Gastrocnemius medialis (tissue), 4 donors: ENCODE data around the gene ZNF511. TPM values are rescaled to one million over a fixed set of nuclear protein-coding genes. Genes with fewer than 3 reads are reported as not detected.

Experiments used
- ATAC-seq, 2 donors: fragments of 150-250 bp; one replicate each; pipeline ENCODE4 v1.9.1; 2016
- DNase-seq, 2 donors: peaks; one replicate each; pipeline ENCODE4 v3.0.0-alpha.2; 2019
- H3K27ac ChIP-seq, 4 donors: fragments of 200-600 bp; sonication (generic); 1 replicate in 1 of 4; 2 replicates in 3 of 4; pipeline ENCODE4 v1.5.1; 2016 to 2018; ENCODE audit warnings: mild to moderate bottlenecking in 2 of 4, moderate library complexity in 1 of 4
- H3K27me3 ChIP-seq, 3 donors: fragments of 200-600 bp; sonication (generic) in 2 of 3; 1 replicate in 1 of 3; 2 replicates in 2 of 3; pipeline versions ENCODE4 v1.5.1 to v1.6.0; 2016 to 2019; ENCODE audit warnings: mild to moderate bottlenecking in 1 of 3, moderate library complexity in 1 of 3
- H3K36me3 ChIP-seq, 2 donors: fragments of 200-600 bp; sonication (generic) in 1 of 2; one replicate each; pipeline ENCODE4 v1.5.1; 2017 to 2018
- H3K4me1 ChIP-seq, 2 donors: fragments of 200-600 bp; sonication (generic) in 1 of 2; one replicate each; pipeline ENCODE4 v1.5.1; 2016 to 2017; ENCODE audit warnings: mild to moderate bottlenecking in 2 of 2
- H3K4me3 ChIP-seq, 4 donors: fragments of 200-600 bp; sonication (generic) in 3 of 4; 1 replicate in 1 of 4; 2 replicates in 3 of 4; pipeline ENCODE4 v1.5.1; 2016 to 2019; ENCODE audit warnings: mild to moderate bottlenecking in 2 of 4
- H3K9me3 ChIP-seq, 3 donors: fragments of 200-600 bp; sonication (generic) in 2 of 3; 1 replicate in 1 of 3; 2 replicates in 2 of 3; pipeline ENCODE4 v1.5.1; 2016 to 2019
- CTCF ChIP-seq, 5 experiments: fragments of 450-650 bp in 3 of 5; fragments of 200-600 bp in 2 of 5; sonication (generic) in 2 of 5; IDR thresholded peaks in 4 of 5; conservative IDR thresholded peaks in 1 of 5; 1 replicate in 4 of 5; 2 replicates in 1 of 5; pipeline ENCODE4 v1.5.1; 2016 to 2019; ENCODE audit warnings: antibody characterized with exemption in 5 of 5, mild to moderate bottlenecking in 3 of 5, moderate library complexity in 3 of 5
- POLR2A ChIP-seq, 2 donors: fragments of 450-650 bp; IDR thresholded peaks; one replicate each; pipeline ENCODE4 v1.6.1; 2017; ENCODE audit warnings: antibody characterized with exemption in 2 of 2, mild to moderate bottlenecking in 2 of 2, moderate library complexity in 2 of 2
- in situ Hi-C, 4 donors: fragments of 200-750 bp; cut with MboI; loops; one replicate each; pipeline versions ENCODE4 v1.15.0 to v1.8.0; 2017; ENCODE audit warnings: low sequenced_read_pairs in 4 of 4
- intact Hi-C: fragments of 100-400 bp; cut with DNase I; formaldehyde crosslinking; loops from one replicate; pipeline ENCODE4 v1.15.1; 2023; ENCODE audit warnings: low total_unique reads
- total RNA-seq, 4 donors: library from RNA; depleted of rRNA; stranded (reverse); fragments of >200 nt; gene quantifications; one replicate each; pipeline versions ENCODE4 v1.1.0 to v1.2.3, GENCODE V29; 2016

Gene ZNF511
- total RNA-seq, 4 donors from 2014 or later, result 25.0 to 49.5 (median 41.9) TPM

DNA sequence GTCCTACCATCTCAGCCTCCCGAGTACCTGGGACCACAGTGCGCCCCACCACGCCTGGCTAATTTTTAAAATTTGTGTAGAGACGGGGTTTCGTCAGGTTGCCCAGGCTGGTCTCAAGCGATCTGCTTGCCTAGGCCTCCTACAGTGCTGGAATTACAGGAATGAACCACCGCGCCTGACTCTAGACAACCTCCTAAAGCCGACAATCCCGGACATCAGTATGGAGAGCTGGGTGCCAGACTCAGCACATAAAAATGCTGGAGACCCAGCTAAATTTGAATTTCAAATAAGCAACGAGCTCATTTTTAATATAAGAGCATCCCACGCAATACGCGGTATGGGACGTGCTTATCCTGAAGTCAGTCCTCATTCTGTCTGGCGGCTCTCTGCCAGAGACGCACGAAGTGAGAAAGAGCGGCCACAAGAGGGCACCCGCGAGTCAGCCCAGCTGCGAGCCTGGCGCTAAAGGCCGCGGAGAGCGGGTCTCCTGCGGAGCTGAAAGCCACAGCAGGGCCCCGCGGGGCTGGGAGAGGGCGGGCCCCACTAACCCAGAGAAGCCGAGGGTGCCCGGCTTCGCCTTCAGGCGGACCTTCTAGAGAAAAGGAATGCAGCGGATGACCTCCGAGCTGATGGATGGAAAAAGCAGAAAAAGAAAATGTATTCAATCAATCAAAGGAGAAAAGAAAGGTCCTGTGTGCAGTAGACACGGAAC is 20.9 kb downstream of the ZNF511 start:
- intact Hi-C loops (loop anchor here (10.0 kb wide), 1 partner anchor 195 kb away; the partner anchor contains the start of gene CYP2E1), in situ Hi-C loops (no loop called here)
- peak; percentile 83 to 97 (median 86) for TF ChIP-seq CTCF (IDR thresholded peaks at IDR 0.05 in 4 of 5, conservative IDR thresholded peaks at IDR 0.05 in 1 of 5)
- TF ChIP-seq POLR2A (IDR thresholded peaks at IDR 0.05), result no peak
- ATAC-seq (peak; percentile 89 to 95), DNase-seq (peak; percentile 48 to 64)
- no peak overlapping the region for H3K27ac ChIP-seq
- no peaks in the 10 kb centered on the region for H3K9me3 ChIP-seq
- peaks cover 62 to 79% (median 69%) of the 10 kb centered on the region in 3 donors for H3K27me3 ChIP-seq
- peak overlapping the region; percentile 18 to 42 (median 25) for H3K4me3 ChIP-seq
- H3K36me3 ChIP-seq, result no peaks in the 10 kb centered on the region
- H3K4me1 ChIP-seq, result peaks cover 0 to 6% of the 10 kb centered on the region in 2 donors

DNA sequence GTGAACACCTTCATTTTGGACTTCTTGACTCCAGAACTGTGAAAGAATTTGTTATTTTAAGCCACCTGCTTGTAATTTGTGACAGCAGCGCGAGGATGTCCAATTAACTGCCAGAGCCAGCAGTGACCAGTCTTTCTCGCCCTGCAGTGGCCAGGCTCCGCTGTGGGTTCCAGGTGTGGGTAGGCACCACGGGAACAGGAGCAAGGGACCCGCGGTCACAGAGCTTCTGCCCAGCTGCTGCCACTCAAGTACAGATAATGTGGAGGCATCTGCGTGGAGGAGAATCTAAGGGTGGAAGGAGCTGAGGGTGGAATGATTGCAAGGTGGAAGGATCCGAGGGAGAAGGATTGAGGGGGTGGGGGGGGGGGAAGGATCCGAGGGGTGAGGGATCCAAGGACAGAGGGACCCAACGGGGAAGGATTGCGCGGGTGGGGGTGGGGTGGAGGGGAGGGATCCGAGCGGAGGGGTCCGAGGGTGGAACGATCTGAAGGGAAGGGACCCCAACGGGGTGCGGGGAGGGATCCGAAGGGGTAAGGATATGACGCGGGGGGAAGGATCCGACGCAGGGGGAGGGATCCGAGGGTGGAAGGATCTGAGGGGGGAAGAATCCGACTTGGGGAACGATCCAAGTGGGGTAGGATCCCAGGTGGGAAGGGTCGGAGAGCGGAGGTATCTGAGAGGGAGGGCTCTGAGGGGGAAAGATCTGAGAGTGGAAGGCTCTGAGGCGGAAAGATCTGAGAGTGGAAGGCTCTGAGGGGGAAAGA is 24.4 kb downstream of the ZNF511 start:
- ATAC-seq, result no peak
- Histone ChIP-seq H3K9me3 (no peaks in the 10 kb centered on the region), H3K36me3 (no peaks in the 10 kb centered on the region), H3K27me3 (peaks cover 62 to 80% (median 71%) of the 10 kb centered on the region in 3 donors), H3K4me1 (peaks cover 5 to 21% of the 10 kb centered on the region in 2 donors), H3K27ac (no peak overlapping the region), H3K4me3 (no peak overlapping the region)
- intact Hi-C loops (no loop called here), in situ Hi-C loops (no loop called here)
- TF ChIP-seq POLR2A (IDR thresholded peaks at IDR 0.05) (no peak), CTCF (IDR thresholded peaks at IDR 0.05 in 4 of 5, conservative IDR thresholded peaks at IDR 0.05 in 1 of 5) (no peak)
- no peak for DNase-seq

GRCh38 chr10:133334503-133335245 is 26.0 kb downstream of the ZNF511 start:
- ATAC-seq (no peak), DNase-seq (no peak)
- H3K27ac ChIP-seq, result no peak overlapping the region
- H3K4me3 ChIP-seq, result peak overlapping the region; percentile 24 to 48 (median 32)
- in situ Hi-C loops, result no loop called here
- H3K36me3 ChIP-seq, result no peaks in the 10 kb centered on the region
- peaks cover 5 to 19% of the 10 kb centered on the region in 2 donors for H3K4me1 ChIP-seq
- peaks cover 59 to 81% (median 69%) of the 10 kb centered on the region in 3 donors for H3K27me3 ChIP-seq
- intact Hi-C loops, result no loop called here
- TF ChIP-seq POLR2A (IDR thresholded peaks at IDR 0.05) (no peak), CTCF (IDR thresholded peaks at IDR 0.05 in 4 of 5, conservative IDR thresholded peaks at IDR 0.05 in 1 of 5) (no peak)
- no peaks in the 10 kb centered on the region for H3K9me3 ChIP-seq

GRCh38 chr10:133335246-133336117 is 26.8 kb downstream of the ZNF511 start:
- ATAC-seq, result no peak
- Histone ChIP-seq H3K4me1 (peaks cover 5 to 15% of the 10 kb centered on the region in 2 donors), H3K27me3 (peaks cover 67 to 85% (median 70%) of the 10 kb centered on the region in 3 donors), H3K36me3 (no peaks in the 10 kb centered on the region), H3K4me3 (peak overlapping the region; percentile 24 to 48 (median 32)), H3K9me3 (no peaks in the 10 kb centered on the region), H3K27ac (no peak overlapping the region)
- TF ChIP-seq CTCF (IDR thresholded peaks at IDR 0.05 in 4 of 5, conservative IDR thresholded peaks at IDR 0.05 in 1 of 5) (no peak), POLR2A (IDR thresholded peaks at IDR 0.05) (no peak)
- intact Hi-C loops, result no loop called here
- in situ Hi-C loops, result no loop called here
- no peak for DNase-seq
